ENCODE results near the gene STAMBPL1.

The STAMBPL1 gene

GRCh38 chr10:88908194-88908593, 28.1 kb downstream of the STAMBPL1 start:
- H3K36me3 ChIP-seq (ENCODE audit: control insufficient read depth, low read length): peaks cover 54% of the 10 kb centered on the region

GRCh38 chr10:88911116-88911515, 31.1 kb downstream of the STAMBPL1 start:
- H3K9me2 ChIP-seq (replicated peaks; ENCODE audit: control insufficient read depth, low read length): no peaks in the 10 kb centered on the region
- H3K4me2 ChIP-seq (ENCODE audit: low read length): no peak overlapping the region
- no peak for TF ChIP-seq CTCF (IDR thresholded peaks at IDR 0.05; ENCODE audit: low read depth, low read length, poor library complexity, severe bottlenecking)
- no peak for TF ChIP-seq EZH2phosphoT487 (IDR thresholded peaks at IDR 0.05; ENCODE audit: borderline replicate concordance, low read length)
- H3K36me3 ChIP-seq (ENCODE audit: control insufficient read depth, low read length): peaks cover 33% of the 10 kb centered on the region
- H3K27me3 ChIP-seq (ENCODE audit: control insufficient read depth, low read length): no peaks in the 10 kb centered on the region
- no peaks in the 10 kb centered on the region for H4K20me1 ChIP-seq (ENCODE audit: control insufficient read depth, insufficient read depth, low read depth, low read length)
- H3K9me3 ChIP-seq (ENCODE audit: control insufficient read depth, insufficient read depth, low read length): no peaks in the 10 kb centered on the region
- H3K79me2 ChIP-seq (ENCODE audit: control insufficient read depth, low read length): no peaks in the 10 kb centered on the region
- no peaks in the 10 kb centered on the region for H3K4me1 ChIP-seq (ENCODE audit: control insufficient read depth, low read length)
- H3K4me3 ChIP-seq (ENCODE audit: low read length): no peak overlapping the region
- no peaks in the 10 kb centered on the region; the same call in 1 of the 2 replicates for H3F3A ChIP-seq (ENCODE audit: control insufficient read depth, insufficient read depth)
- no peak overlapping the region for H3K27ac ChIP-seq (ENCODE audit: low read depth, low read length)

More at GRCh38 chr10:88908194-88908593, 28.1 kb downstream of the STAMBPL1 start:
- H3K9me3 ChIP-seq (ENCODE audit: control insufficient read depth, insufficient read depth, low read length): no peaks in the 10 kb centered on the region
- H3K27me3 ChIP-seq (ENCODE audit: control insufficient read depth, low read length): no peaks in the 10 kb centered on the region
- H3K4me2 ChIP-seq (ENCODE audit: low read length): no peak overlapping the region
- no peak overlapping the region for H3K27ac ChIP-seq (ENCODE audit: low read depth, low read length)
- H3K9me2 ChIP-seq (replicated peaks; ENCODE audit: control insufficient read depth, low read length): no peaks in the 10 kb centered on the region
- TF ChIP-seq EZH2phosphoT487 (IDR thresholded peaks at IDR 0.05; ENCODE audit: borderline replicate concordance, low read length): no peak
- TF ChIP-seq CTCF (IDR thresholded peaks at IDR 0.05; ENCODE audit: low read depth, low read length, poor library complexity, severe bottlenecking): no peak
- H3K79me2 ChIP-seq (ENCODE audit: control insufficient read depth, low read length): no peaks in the 10 kb centered on the region
- no peaks in the 10 kb centered on the region for H3K4me1 ChIP-seq (ENCODE audit: control insufficient read depth, low read length)
- H3F3A ChIP-seq (ENCODE audit: control insufficient read depth, insufficient read depth): no peaks in the 10 kb centered on the region; the same call in 1 of the 2 replicates
- no peak overlapping the region for H3K4me3 ChIP-seq (ENCODE audit: low read length)
- H4K20me1 ChIP-seq (ENCODE audit: control insufficient read depth, insufficient read depth, low read depth, low read length): no peaks in the 10 kb centered on the region

- Histone ChIP-seq H3K79me2 (ENCODE audit: control insufficient read depth, low read length) (no peaks in the 10 kb centered on the region), H3K9me3 (ENCODE audit: control insufficient read depth, insufficient read depth, low read length) (no peaks in the 10 kb centered on the region), H3K36me3 (ENCODE audit: control insufficient read depth, low read length) (peaks cover 30% of the 10 kb centered on the region), H3K27ac (ENCODE audit: low read depth, low read length) (no peak overlapping the region), H3F3A (ENCODE audit: control insufficient read depth, insufficient read depth) (no peaks in the 10 kb centered on the region; the same call in 1 of the 2 replicates), H3K4me2 (ENCODE audit: low read length) (no peak overlapping the region), H3K27me3 (ENCODE audit: control insufficient read depth, low read length) (no peaks in the 10 kb centered on the region), H4K20me1 (ENCODE audit: control insufficient read depth, insufficient read depth, low read depth, low read length) (no peaks in the 10 kb centered on the region), H3K9me2 (replicated peaks; ENCODE audit: control insufficient read depth, low read length) (no peaks in the 10 kb centered on the region), H3K4me1 (ENCODE audit: control insufficient read depth, low read length) (no peaks in the 10 kb centered on the region), H3K4me3 (ENCODE audit: low read length) (no peak overlapping the region)
- no peak for TF ChIP-seq CTCF (IDR thresholded peaks at IDR 0.05; ENCODE audit: low read depth, low read length, poor library complexity, severe bottlenecking)
- TF ChIP-seq EZH2phosphoT487 (IDR thresholded peaks at IDR 0.05; ENCODE audit: borderline replicate concordance, low read length): no peak
Measured at GRCh38 chr10:88911851-88912250, 31.8 kb downstream of the STAMBPL1 start.
